ENCODE data around the gene NME5.
A peak's percentile ranks its signal among the peaks of the same experiment; 100 is the strongest.

NME5 gene

GRCh38 chr5:138138949-138139780, at the start of gene NME5:
TSS of gene NME5 (minus strand) at chr5:138139428. CDS start at chr5:138138780, 648 bp downstream.
- peak; percentile 73 for DNase-seq (ENCODE audit: extremely low spot score)
- ChIA-PET POLR2A (no interaction called here), CTCF (interaction anchor here (1.0 to 1.9 kb wide), 5 partner anchors 10 to 103 kb away, joined by 3 to 10 read pairs (median 5); no protein-coding TSS in a partner anchor)
- no peak for TF ChIP-seq CTCF (IDR thresholded peaks at IDR 0.05; ENCODE audit: control extremely low read depth, extremely low read depth, low read depth, missing control alignments)

- no peak for TF ChIP-seq CTCF (IDR thresholded peaks at IDR 0.05; ENCODE audit: control extremely low read depth, extremely low read depth, low read depth, missing control alignments)
- ChIA-PET POLR2A (no interaction called here), CTCF (interaction anchor here (1.2 to 4.2 kb wide), 6 partner anchors 9 to 199 kb away, joined by 3 to 29 read pairs (median 12); partner anchors contain the start of genes BRD8, KDM3B and KIF20A)
- no peak for DNase-seq (ENCODE audit: extremely low spot score)
Observed at GRCh38 chr5:138188626-138189025, 49.4 kb upstream of the NME5 start.

- peak; percentile 33 for DNase-seq (ENCODE audit: extremely low spot score)
- POLR2A ChIA-PET: interaction anchor here (1.5 kb wide), 1 partner anchor 27 kb away, joined by 4 read pairs; the partner anchor contains the start of gene CDC23
- no peak for TF ChIP-seq CTCF (IDR thresholded peaks at IDR 0.05; ENCODE audit: control extremely low read depth, extremely low read depth, low read depth, missing control alignments)
- CTCF ChIA-PET: interaction anchor here (1.0 to 4.0 kb wide), 9 partner anchors 9 to 318 kb away, joined by 3 to 21 read pairs (median 3); partner anchors contain the start of genes EGR1 and KDM3B
Observed at GRCh38 chr5:138186002-138186447, 46.8 kb upstream of the NME5 start.

- no peak for DNase-seq (ENCODE audit: extremely low spot score)
- ChIA-PET POLR2A (no interaction called here), CTCF (interaction anchor here (0.9 to 1.8 kb wide), 4 partner anchors 13 to 229 kb away, joined by 3 to 5 read pairs (median 4); no protein-coding TSS in a partner anchor)
- no peak for TF ChIP-seq CTCF (IDR thresholded peaks at IDR 0.05; ENCODE audit: control extremely low read depth, extremely low read depth, low read depth, missing control alignments)
Observed at GRCh38 chr5:138182808-138183207, 43.6 kb upstream of the NME5 start.

- DNase-seq (ENCODE audit: extremely low spot score): no peak
- ChIA-PET CTCF (interaction anchor here (0.6 to 4.8 kb wide), 12 partner anchors 8 to 322 kb away, joined by 3 to 32 read pairs (median 4); partner anchors contain the start of gene KDM3B), POLR2A (no interaction called here)
- TF ChIP-seq CTCF (IDR thresholded peaks at IDR 0.05; ENCODE audit: control extremely low read depth, extremely low read depth, low read depth, missing control alignments): no peak
Observed at GRCh38 chr5:138180841-138181240, 41.6 kb upstream of the NME5 start.

- peak; percentile 53 for TF ChIP-seq CTCF (IDR thresholded peaks at IDR 0.05; ENCODE audit: control extremely low read depth, extremely low read depth, low read depth, missing control alignments)
- ChIA-PET POLR2A (no interaction called here), CTCF (interaction anchor here (0.6 to 4.8 kb wide), 16 partner anchors 8 to 323 kb away, joined by 3 to 32 read pairs (median 4); partner anchors contain the start of gene KDM3B)
- peak; percentile 53 for DNase-seq (ENCODE audit: extremely low spot score)
Observed at GRCh38 chr5:138180183-138180782, 41.1 kb upstream of the NME5 start.

Measured in GM10248 (cell line).